GM12878 (cell line): Measurements from ENCODE around the gene HEXIM1. TPM values are rescaled to one million over a fixed set of nuclear protein-coding genes. Genes with fewer than 3 reads are reported as not detected.
A peak's percentile ranks its signal among the peaks of the same experiment; 100 is the strongest.

Source experiments
- CBX5 ChIP-seq: sonication (generic); IDR thresholded peaks from 2 replicates; pipeline ENCODE4 v1.6.1; 2016; ENCODE audit warnings: low read depth, moderate library complexity, mild to moderate bottlenecking, inconsistent platforms
- CHD1 ChIP-seq: IDR thresholded peaks from 2 replicates; pipeline ENCODE4 v1.6.1; 2012; ENCODE audit warnings: low read depth, low read length, improper control_type of control experiment
- CREM ChIP-seq: IDR thresholded peaks from 2 replicates; pipeline ENCODE4 v1.6.1; 2014; ENCODE audit warnings: antibody characterized with exemption, low read depth
- JUNB ChIP-seq: IDR thresholded peaks from 2 replicates; pipeline ENCODE4 v1.6.1; 2016; ENCODE audit warnings: antibody characterized with exemption, mild to moderate bottlenecking
- KLF5 ChIP-seq: fragments of 450-650 bp; IDR thresholded peaks from 2 replicates; pipeline ENCODE4 v1.6.1; 2014; ENCODE audit warnings: mild to moderate bottlenecking; ENCODE audit not compliant: partially characterized antibody
- POU2F2 ChIP-seq: IDR thresholded peaks from 3 replicates; pipeline ENCODE4 v1.6.1; 2011; ENCODE audit warnings: low read depth, mild to moderate bottlenecking, low read length, borderline replicate concordance
- SIN3A ChIP-seq: IDR thresholded peaks from 2 replicates; pipeline ENCODE4 v1.6.1; 2012; ENCODE audit warnings: low read depth, low read length, improper control_type of control experiment
- TARDBP ChIP-seq: IDR thresholded peaks from 2 replicates; pipeline ENCODE4 v1.6.1; 2016; ENCODE audit warnings: borderline replicate concordance
- polyA plus RNA-seq, 11 experiments: library from polyadenylated mRNA; depleted of rRNA in 4 of 11; unstranded in 6 of 11; stranded (reverse) in 5 of 11; fragments of >200 nt; fragmentation: Nextera tagmentation in 4 of 11; fragmentation: Illumina TruSeq in 1 of 11; extraction: Ambion mirVana in 4 of 11; extraction: Trizol in 1 of 11; gene quantifications; 1 replicate in 1 of 11; 2 replicates in 10 of 11; pipeline versions ENCODE4 v1.2.1 to v1.2.3, GENCODE V29; 2011 to 2016; ENCODE audit warnings: inconsistent platforms in 2 of 11, missing spikeins in 2 of 11, low read depth in 1 of 11
- total RNA-seq, 4 experiments: library from RNA; depleted of rRNA in 3 of 4; stranded (reverse); fragments of >200 nt in 3 of 4; fragmentation: Illumina TruSeq in 1 of 4; extraction: Trizol in 1 of 4; gene quantifications; 2 replicates each; pipeline versions ENCODE4 v1.2.1 to v1.2.3, GENCODE V29; 2013 to 2021
- TF ChIP-seq, protein P1 (sequence below): fragments of 450-650 bp; IDR thresholded peaks from 2 replicates; pipeline ENCODE4 v1.6.1; 2016; ENCODE audit warnings: mild to moderate bottlenecking
- TF ChIP-seq, protein P2 (sequence below): fragments of 450-650 bp; IDR thresholded peaks from 2 replicates; pipeline ENCODE4 v1.6.1; 2017; ENCODE audit warnings: borderline replicate concordance

The HEXIM1 gene
- total and polyA plus RNA-seq, 10 of the 15 experiments (the other 5 are each of a cell fraction or from before 2014, with no cell fraction given) = 1.9 to 24.1 (median 9.0) TPM

DNA sequence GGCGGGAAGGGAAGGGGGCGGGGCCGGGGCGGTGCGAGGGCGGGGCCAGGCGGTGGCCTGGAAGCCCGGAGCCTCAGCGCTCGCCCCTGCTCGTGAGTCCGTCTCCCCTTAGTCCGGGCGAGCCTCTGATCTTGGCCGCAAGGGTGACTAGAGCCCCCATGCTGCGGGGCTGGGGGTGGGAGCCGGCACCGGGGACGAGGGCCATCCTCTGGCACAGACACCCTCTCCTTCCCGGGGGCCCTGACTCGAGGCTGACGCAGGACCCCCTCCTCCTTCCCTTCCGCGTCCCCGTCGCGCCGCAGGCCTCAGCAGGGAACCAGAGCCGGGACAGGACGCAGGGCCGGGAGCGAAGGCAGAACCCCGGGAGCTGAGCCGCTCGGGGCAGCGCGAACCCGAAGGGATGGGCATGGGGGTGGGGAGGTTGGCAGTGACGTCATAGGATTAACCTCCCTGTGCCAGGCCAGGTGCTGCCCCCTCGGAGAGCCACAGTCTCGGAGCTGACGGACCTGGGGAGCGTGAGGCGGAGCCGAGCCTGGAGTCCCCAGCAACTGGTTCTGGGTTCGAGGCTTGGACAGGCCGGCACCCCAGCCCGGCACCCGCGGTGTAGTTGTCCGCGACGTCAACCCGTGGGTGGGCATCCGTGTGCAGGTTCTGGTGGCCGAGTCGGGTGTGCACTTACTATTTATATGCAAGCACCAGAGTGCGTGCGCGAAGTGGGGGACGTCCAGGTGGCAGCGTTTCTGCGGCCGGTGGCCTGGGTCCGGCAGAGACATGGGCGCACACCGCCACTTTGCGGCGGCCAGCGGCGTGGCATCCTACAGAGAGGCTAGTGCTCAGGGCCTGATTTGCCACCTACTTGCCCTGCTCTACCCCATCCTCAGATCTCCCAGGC lies 15.5 kb upstream of the HEXIM1 start (continued):
- TF ChIP-seq, protein P1, sequence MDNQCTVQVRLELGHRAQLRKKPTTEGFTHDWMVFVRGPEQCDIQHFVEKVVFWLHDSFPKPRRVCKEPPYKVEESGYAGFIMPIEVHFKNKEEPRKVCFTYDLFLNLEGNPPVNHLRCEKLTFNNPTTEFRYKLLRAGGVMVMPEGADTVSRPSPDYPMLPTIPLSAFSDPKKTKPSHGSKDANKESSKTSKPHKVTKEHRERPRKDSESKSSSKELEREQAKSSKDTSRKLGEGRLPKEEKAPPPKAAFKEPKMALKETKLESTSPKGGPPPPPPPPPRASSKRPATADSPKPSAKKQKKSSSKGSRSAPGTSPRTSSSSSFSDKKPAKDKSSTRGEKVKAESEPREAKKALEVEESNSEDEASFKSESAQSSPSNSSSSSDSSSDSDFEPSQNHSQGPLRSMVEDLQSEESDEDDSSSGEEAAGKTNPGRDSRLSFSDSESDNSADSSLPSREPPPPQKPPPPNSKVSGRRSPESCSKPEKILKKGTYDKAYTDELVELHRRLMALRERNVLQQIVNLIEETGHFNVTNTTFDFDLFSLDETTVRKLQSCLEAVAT = peak; percentile 39; the same call in 1 of the 2 replicates
- TF ChIP-seq SIN3A = peak; percentile 47; the same call in 1 of the 2 replicates
- TF ChIP-seq POU2F2 = no peak
- TF ChIP-seq JUNB = no peak
- TF ChIP-seq, protein P2, sequence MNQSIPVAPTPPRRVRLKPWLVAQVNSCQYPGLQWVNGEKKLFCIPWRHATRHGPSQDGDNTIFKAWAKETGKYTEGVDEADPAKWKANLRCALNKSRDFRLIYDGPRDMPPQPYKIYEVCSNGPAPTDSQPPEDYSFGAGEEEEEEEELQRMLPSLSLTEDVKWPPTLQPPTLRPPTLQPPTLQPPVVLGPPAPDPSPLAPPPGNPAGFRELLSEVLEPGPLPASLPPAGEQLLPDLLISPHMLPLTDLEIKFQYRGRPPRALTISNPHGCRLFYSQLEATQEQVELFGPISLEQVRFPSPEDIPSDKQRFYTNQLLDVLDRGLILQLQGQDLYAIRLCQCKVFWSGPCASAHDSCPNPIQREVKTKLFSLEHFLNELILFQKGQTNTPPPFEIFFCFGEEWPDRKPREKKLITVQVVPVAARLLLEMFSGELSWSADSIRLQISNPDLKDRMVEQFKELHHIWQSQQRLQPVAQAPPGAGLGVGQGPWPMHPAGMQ = no peak
- TF ChIP-seq CHD1 = no peak
- TF ChIP-seq CBX5 = no peak
- TF ChIP-seq KLF5 = peak; percentile 55
- TF ChIP-seq CREM = peak; percentile 85
- TF ChIP-seq TARDBP = 0 out of 2 replicates have a peak, but pooled peaks have one; percentile 46
